Thoracic aorta (tissue), 2 donors: ENCODE data around the gene ZEB1. TPM values are rescaled to one million over a fixed set of nuclear protein-coding genes. Genes with fewer than 3 reads are reported as not detected.

ENCODE experiments used
- ATAC-seq: fragments of 150-250 bp; one replicate; pipeline ENCODE4 v1.8.0; 2017; ENCODE audit warnings: low read depth; ENCODE audit not compliant: insufficient number of reproducible peaks, low FRiP score
- DNase-seq: peaks from one replicate; pipeline ENCODE4 v3.0.0-alpha.2; 2020; ENCODE audit warnings: low spot score
- H3K27ac ChIP-seq, 2 donors: fragments of 200-600 bp; sonication (generic); 1 replicate in 1 of 2; 2 replicates in 1 of 2; pipeline ENCODE4 v1.5.1; 2016; ENCODE audit warnings: mild to moderate bottlenecking in 2 of 2, moderate library complexity in 2 of 2
- H3K27me3 ChIP-seq: fragments of 200-600 bp; sonication (generic); replicated peaks from 2 replicates; pipeline ENCODE4 v1.6.0; 2016; ENCODE audit warnings: mild to moderate bottlenecking; ENCODE audit not compliant: insufficient read depth
- H3K36me3 ChIP-seq: fragments of 200-600 bp; sonication (generic); one replicate; pipeline ENCODE4 v1.5.1; 2016
- H3K4me1 ChIP-seq, 2 donors: fragments of 200-600 bp; sonication (generic); 1 replicate in 1 of 2; 2 replicates in 1 of 2; pipeline versions ENCODE4 v1.5.1 to v1.6.0; 2016; ENCODE audit warnings: low read depth in 2 of 2, mild to moderate bottlenecking in 1 of 2; ENCODE audit not compliant: control insufficient read depth in 1 of 2
- H3K4me3 ChIP-seq: fragments of 200-600 bp; sonication (generic); 2 replicates; pipeline ENCODE4 v1.5.1; 2016; ENCODE audit warnings: mild to moderate bottlenecking
- H3K9me3 ChIP-seq: fragments of 200-600 bp; sonication (generic); 2 replicates; pipeline ENCODE4 v1.5.1; 2016
- total RNA-seq, 2 donors: library from RNA; depleted of rRNA; stranded (reverse); fragments of >200 nt; gene quantifications; one replicate each; pipeline versions ENCODE4 v1.1.0 to v1.2.3, GENCODE V29; 2016
- TF ChIP-seq, protein P1 (sequence below): fragments of 200-600 bp; sonication (generic); IDR thresholded peaks from one replicate; pipeline ENCODE4 v1.5.1; 2019; ENCODE audit warnings: antibody characterized with exemption

ZEB1 gene
- total RNA-seq, 2 donors from 2014 or later, result 101 to 179 TPM

DNA sequence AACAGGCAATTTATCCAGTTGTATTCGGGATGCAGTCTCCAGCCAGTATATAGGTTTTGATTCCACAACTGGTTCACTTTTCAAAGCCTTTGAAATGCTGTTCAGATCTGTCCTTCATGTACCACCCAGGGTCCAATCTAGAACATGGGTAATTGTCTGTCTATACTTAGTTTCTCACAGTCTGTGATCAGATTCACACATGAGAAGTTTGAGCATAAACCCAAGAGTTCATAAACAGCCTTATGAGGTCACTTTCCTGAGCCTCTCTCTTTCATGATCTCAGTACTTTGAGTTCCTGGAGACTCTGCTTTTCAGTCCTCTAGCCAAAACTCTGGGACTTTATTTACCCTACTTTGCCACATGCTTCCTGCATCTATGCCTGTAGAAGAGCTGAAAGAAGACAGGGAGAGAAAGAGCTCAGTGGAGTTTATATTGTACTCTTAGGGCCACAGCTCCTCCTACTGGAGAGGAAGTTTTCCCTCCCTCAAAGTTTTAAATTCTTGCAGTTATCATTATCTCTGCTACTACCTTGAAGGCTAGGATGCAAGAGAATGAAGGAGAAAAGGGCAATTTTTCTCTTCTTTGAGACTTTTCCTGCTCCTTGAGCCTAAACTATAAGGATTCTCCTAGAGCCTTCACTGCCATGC, 172.0 kb downstream of the ZEB1 start:
- ATAC-seq (no peak), DNase-seq (no peak)
- Histone ChIP-seq H3K4me1 (no peaks in the 10 kb centered on the region), H3K4me3 (no peak overlapping the region), H3K27ac (no peak overlapping the region), H3K9me3 (peaks cover 3% of the 10 kb centered on the region), H3K27me3 (no peaks in the 10 kb centered on the region), H3K36me3 (no peaks in the 10 kb centered on the region)
- TF ChIP-seq, protein P1, sequence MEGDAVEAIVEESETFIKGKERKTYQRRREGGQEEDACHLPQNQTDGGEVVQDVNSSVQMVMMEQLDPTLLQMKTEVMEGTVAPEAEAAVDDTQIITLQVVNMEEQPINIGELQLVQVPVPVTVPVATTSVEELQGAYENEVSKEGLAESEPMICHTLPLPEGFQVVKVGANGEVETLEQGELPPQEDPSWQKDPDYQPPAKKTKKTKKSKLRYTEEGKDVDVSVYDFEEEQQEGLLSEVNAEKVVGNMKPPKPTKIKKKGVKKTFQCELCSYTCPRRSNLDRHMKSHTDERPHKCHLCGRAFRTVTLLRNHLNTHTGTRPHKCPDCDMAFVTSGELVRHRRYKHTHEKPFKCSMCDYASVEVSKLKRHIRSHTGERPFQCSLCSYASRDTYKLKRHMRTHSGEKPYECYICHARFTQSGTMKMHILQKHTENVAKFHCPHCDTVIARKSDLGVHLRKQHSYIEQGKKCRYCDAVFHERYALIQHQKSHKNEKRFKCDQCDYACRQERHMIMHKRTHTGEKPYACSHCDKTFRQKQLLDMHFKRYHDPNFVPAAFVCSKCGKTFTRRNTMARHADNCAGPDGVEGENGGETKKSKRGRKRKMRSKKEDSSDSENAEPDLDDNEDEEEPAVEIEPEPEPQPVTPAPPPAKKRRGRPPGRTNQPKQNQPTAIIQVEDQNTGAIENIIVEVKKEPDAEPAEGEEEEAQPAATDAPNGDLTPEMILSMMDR, result peak; percentile 19

DNA sequence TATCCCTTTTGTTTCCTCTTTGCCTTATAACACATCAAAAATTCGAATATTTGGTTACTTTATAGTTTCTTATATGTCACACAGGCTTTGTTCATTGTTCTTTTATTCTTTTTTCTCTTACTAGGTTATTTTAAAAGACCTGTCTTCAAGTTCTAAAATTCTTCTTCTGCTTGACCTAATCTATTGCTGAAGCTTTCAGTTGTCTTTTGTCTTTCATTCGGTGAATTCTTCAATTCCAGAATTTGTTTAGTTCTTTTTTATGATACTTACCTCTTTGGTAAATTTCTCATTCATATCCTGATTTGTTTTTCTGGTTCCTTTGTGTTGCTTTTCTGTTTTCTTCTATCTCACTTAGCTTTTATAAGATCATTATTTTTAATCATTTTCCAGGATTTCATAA, 188.4 kb downstream of the ZEB1 start:
- H3K4me1 ChIP-seq, result no peaks in the 10 kb centered on the region
- peaks cover 21% of the 10 kb centered on the region for H3K36me3 ChIP-seq
- H3K27me3 ChIP-seq, result no peaks in the 10 kb centered on the region
- no peak overlapping the region for H3K4me3 ChIP-seq
- DNase-seq (no peak), ATAC-seq (no peak)
- H3K9me3 ChIP-seq, result peaks cover 18% of the 10 kb centered on the region
- TF ChIP-seq, protein P1, result no peak
- H3K27ac ChIP-seq, result no peak overlapping the region

DNA sequence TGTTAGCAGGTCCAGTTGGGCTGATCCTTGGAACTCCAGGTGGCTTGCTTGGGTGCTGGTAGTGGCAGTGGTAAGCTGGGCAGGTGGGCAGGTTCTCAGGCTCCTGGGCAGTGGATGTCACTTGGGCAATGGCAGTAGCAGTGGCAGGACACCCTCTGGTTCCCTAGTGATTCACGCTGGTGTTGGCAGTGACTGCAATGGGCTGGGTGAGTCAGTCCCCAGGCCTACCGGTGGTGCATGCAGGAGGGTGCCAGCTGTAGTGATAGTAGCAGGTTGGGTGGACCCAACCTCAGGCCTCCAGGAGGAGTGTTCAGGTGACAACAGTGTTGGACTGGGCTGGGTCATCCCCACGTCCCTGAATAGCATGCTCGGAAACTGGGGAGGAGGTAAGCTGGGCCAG, 189.2 kb downstream of the ZEB1 start:
- Histone ChIP-seq H3K4me1 (no peaks in the 10 kb centered on the region), H3K27me3 (no peaks in the 10 kb centered on the region), H3K4me3 (no peak overlapping the region), H3K36me3 (peaks cover 18% of the 10 kb centered on the region), H3K27ac (no peak overlapping the region), H3K9me3 (peaks cover 18% of the 10 kb centered on the region)
- ATAC-seq (no peak), DNase-seq (no peak)
- TF ChIP-seq, protein P1, result no peak

DNA sequence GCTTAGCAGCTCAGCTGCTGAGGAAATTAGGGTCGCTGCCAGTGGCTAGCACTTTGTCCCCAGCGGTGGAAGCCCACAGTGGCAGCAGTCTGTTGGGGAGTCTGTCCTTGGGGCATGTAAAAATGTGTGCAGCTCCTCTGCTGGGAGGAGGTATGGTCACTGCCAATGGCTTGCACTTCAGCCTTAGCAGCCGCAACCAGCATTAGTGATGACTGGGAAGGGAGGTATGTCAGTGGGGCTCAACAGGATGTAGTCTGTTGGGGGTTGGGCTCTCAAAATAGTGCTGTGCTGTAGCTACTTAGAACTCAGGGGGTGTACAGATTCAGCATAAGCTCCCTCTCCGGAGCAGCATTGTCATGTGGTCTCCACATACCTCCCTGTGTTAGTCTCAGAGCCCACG, 189.9 kb downstream of the ZEB1 start:
- Histone ChIP-seq H3K4me3 (no peak overlapping the region), H3K27me3 (no peaks in the 10 kb centered on the region), H3K27ac (no peak overlapping the region), H3K36me3 (peaks cover 18% of the 10 kb centered on the region), H3K9me3 (peaks cover 18% of the 10 kb centered on the region), H3K4me1 (no peaks in the 10 kb centered on the region)
- DNase-seq, result no peak
- TF ChIP-seq, protein P1, result no peak
- no peak for ATAC-seq

DNA sequence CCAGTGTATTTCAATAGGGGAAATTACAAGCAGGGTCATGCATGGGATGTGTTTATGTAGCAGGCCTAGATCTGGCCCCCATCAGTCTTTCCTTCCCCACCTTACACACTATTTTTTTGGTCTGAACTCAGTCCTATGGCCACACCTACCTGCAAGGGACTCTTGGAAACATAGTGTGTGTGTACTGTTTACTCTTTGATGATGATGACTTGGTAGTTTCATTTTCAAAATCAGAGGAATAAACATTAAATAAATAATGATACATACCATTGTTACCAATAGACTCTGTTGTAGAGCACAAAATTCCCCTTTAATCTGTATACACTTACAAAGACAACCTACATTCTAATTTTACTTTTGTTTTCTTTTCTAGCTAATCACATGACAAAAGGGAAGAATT, 191.0 kb downstream of the ZEB1 start:
- no peak for DNase-seq
- TF ChIP-seq, protein P1, result no peak
- Histone ChIP-seq H3K4me3 (no peak overlapping the region), H3K27ac (no peak overlapping the region), H3K9me3 (peaks cover 18% of the 10 kb centered on the region), H3K36me3 (peaks cover 18% of the 10 kb centered on the region), H3K27me3 (no peaks in the 10 kb centered on the region), H3K4me1 (peaks cover 0 to 3% of the 10 kb centered on the region in 2 donors)
- ATAC-seq, result no peak
